ENCODE results near the gene MSRB2.

DNA sequence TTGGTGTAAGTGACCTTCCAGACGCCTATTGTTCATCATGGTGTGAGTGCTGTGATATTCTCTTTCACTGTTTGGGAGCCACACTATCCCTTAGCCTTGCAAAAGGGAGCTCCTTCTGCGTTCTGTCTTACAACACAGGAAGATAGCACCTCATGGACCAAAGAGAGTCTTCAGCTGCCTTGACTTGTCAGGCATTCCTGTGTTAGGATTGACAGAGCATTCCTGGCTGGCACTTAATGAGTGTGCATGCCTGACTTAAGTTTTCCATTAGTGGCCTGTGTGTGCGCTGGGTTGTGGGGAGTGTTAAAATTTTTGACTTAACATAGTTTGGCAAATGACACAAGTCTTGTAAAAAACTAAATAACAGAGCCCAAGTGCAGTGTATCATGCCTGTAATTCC, 21.9 kb upstream of the MSRB2 start:
- TF ChIP-seq TAF1 (IDR thresholded peaks at IDR 0.05; ENCODE audit: low read depth) = no peak
- TF ChIP-seq EP300 (IDR thresholded peaks at IDR 0.05; ENCODE audit: borderline replicate concordance) = no peak

Measured in Ishikawa (cell line).